ENCODE measurements around the gene MRPS27.

DNA sequence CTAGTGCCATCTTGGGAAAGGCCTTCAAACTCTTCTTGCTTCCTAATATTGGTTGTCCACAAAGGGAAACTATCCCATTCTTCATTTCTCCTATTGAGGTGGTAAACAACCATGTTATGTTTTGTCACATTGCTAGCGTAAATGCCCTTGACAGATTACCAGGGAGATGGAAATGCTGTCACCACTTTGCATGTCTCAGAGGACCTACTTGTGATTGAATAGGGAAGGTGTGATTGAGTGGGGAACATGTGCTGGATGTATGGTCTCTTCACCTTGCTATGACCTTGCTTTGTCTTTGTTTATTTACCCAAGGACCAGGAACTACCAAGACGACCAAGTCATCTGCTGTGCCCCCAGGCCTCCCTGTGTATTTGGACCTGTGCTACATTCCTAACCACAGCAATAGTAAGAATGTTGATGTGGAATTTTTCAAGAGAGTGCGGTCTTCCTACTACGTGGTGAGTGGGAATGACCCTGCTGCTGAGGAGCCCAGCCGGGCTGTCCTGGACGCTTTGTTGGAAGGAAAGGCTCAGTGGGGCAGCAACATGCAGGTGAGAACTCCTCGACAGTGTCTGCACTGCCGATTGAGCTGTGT, 116.7 kb downstream of the MRPS27 start:
- TF ChIP-seq CBX8 (IDR thresholded peaks at IDR 0.05) (no peak), RAD21 (conservative IDR thresholded peaks at IDR 0.05 in 1 of 2, IDR thresholded peaks at IDR 0.05 in 1 of 2) (no peak), CHD2 (IDR thresholded peaks at IDR 0.05; ENCODE audit: low read length, partially characterized antibody) (no peak), MYC (IDR thresholded peaks at IDR 0.05; ENCODE audit: borderline replicate concordance, low read length) (no peak), CBX2 (IDR thresholded peaks at IDR 0.05; ENCODE audit: borderline replicate concordance, low read depth) (no peak)
